GM18520 (cell line): ENCODE results near the gene ACOXL.

ENCODE experiments used
- ATAC-seq: cut with Tn5 transposase; IDR thresholded peaks from one replicate; pipeline ENCODE4 v1.9.1; 2021; ENCODE audit not compliant: unreplicated experiment

Gene ACOXL

GRCh38 chr2:111148225-111148873, 416.0 kb downstream of the ACOXL start:
- no peak for ATAC-seq

GRCh38 chr2:111148925-111149324, 416.6 kb downstream of the ACOXL start:
- ATAC-seq = no peak

- ATAC-seq = no peak
These were observed 417.6 kb downstream of the ACOXL start for GRCh38 chr2:111149882-111150455.

- ATAC-seq = no peak
These were observed 422.4 kb downstream of the ACOXL start for GRCh38 chr2:111154758-111155157.

- ATAC-seq = no peak
These were observed 423.2 kb downstream of the ACOXL start for GRCh38 chr2:111155610-111156009.

- ATAC-seq = no peak
These were observed 424.2 kb downstream of the ACOXL start for GRCh38 chr2:111156529-111156928.

GRCh38 chr2:111157071-111157661, 424.8 kb downstream of the ACOXL start:
- ATAC-seq = no peak

- no peak for ATAC-seq
These were observed 425.4 kb downstream of the ACOXL start for GRCh38 chr2:111157798-111158197.

GRCh38 chr2:111159641-111160040, 427.3 kb downstream of the ACOXL start:
- no peak for ATAC-seq

- ATAC-seq = no peak
These were observed 428.4 kb downstream of the ACOXL start for GRCh38 chr2:111160758-111161157.

- ATAC-seq = no peak
These were observed 429.6 kb downstream of the ACOXL start for GRCh38 chr2:111161971-111162370.

GRCh38 chr2:111162718-111163331, 430.5 kb downstream of the ACOXL start:
- no peak for ATAC-seq

GRCh38 chr2:111164078-111164477, 431.7 kb downstream of the ACOXL start:
- no peak for ATAC-seq

- no peak for ATAC-seq
These were observed 432.7 kb downstream of the ACOXL start for GRCh38 chr2:111165084-111165483.

- ATAC-seq = no peak
These were observed 433.7 kb downstream of the ACOXL start for GRCh38 chr2:111166115-111166514.

- no peak for ATAC-seq
These were observed 434.9 kb downstream of the ACOXL start for GRCh38 chr2:111167076-111167862.

GRCh38 chr2:111167863-111168162, 435.4 kb downstream of the ACOXL start:
- no peak for ATAC-seq
